A673 (cell line): ENCODE data around the gene SNAP91.

Source experiments
- EZH2 ChIP-seq: fragments of 200-600 bp; sonication (generic); IDR thresholded peaks from 2 replicates; pipeline ENCODE4 v1.6.1; 2017; ENCODE audit warnings: borderline replicate concordance, low read depth, mild to moderate bottlenecking, mixed read lengths, antibody characterized with exemption, low read length; ENCODE audit not compliant: poor library complexity, severe bottlenecking
- TF ChIP-seq, protein P1 (sequence below): fragments of 300-800, 200-600 bp; sonication (generic); conservative IDR thresholded peaks from 2 replicates; pipeline ENCODE4 v1.5.1; 2017; ENCODE audit warnings: low read depth, mild to moderate bottlenecking, antibody characterized with exemption, low read length, moderate library complexity, mixed read lengths

GRCh38 chr6:83702749-83703148 lies 6.2 kb downstream of the SNAP91 start:
- TF ChIP-seq, protein P1, sequence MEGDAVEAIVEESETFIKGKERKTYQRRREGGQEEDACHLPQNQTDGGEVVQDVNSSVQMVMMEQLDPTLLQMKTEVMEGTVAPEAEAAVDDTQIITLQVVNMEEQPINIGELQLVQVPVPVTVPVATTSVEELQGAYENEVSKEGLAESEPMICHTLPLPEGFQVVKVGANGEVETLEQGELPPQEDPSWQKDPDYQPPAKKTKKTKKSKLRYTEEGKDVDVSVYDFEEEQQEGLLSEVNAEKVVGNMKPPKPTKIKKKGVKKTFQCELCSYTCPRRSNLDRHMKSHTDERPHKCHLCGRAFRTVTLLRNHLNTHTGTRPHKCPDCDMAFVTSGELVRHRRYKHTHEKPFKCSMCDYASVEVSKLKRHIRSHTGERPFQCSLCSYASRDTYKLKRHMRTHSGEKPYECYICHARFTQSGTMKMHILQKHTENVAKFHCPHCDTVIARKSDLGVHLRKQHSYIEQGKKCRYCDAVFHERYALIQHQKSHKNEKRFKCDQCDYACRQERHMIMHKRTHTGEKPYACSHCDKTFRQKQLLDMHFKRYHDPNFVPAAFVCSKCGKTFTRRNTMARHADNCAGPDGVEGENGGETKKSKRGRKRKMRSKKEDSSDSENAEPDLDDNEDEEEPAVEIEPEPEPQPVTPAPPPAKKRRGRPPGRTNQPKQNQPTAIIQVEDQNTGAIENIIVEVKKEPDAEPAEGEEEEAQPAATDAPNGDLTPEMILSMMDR = no peak
- no peak for TF ChIP-seq EZH2
